Endodermal cell (in vitro differentiated cells): ENCODE results near the gene NCR1. TPM values are rescaled to one million over a fixed set of nuclear protein-coding genes. Genes with fewer than 3 reads are reported as not detected.
"Not testable (repeated sequence)": the region's sequence is repeated elsewhere in the genome, so short reads cannot be mapped to it uniquely, and the experiment has no call there.

ENCODE experiments used
- DNase-seq: peaks from one replicate; pipeline ENCODE4 v3.0.0-alpha.2; 2017
- H3K27ac ChIP-seq: 2 replicates; pipeline ENCODE4 v1.5.1; 2013; ENCODE audit warnings: mild to moderate bottlenecking, low read depth, low read length, moderate library complexity
- H3K27me3 ChIP-seq: 2 replicates; pipeline ENCODE4 v1.6.1; 2013; ENCODE audit warnings: mild to moderate bottlenecking, low read length, moderate library complexity; ENCODE audit not compliant: insufficient read depth, control insufficient read depth, poor library complexity, severe bottlenecking
- H3K36me3 ChIP-seq: 2 replicates; pipeline ENCODE4 v1.7.0; 2013; ENCODE audit warnings: mild to moderate bottlenecking, low read length, moderate library complexity; ENCODE audit not compliant: control insufficient read depth, insufficient read depth
- H3K4me1 ChIP-seq: one replicate; pipeline ENCODE4 v1.7.0; 2013; ENCODE audit warnings: low read length; ENCODE audit not compliant: control insufficient read depth, insufficient read depth
- H3K4me3 ChIP-seq: 2 replicates; pipeline ENCODE4 v1.5.1; 2013; ENCODE audit warnings: mild to moderate bottlenecking, low read length, moderate library complexity
- H3K9ac ChIP-seq: 2 replicates; pipeline ENCODE4 v1.6.1; 2013; ENCODE audit warnings: mild to moderate bottlenecking, low read length, moderate library complexity; ENCODE audit not compliant: poor library complexity, severe bottlenecking; ENCODE audit errors: extremely low read depth
- H3K9me3 ChIP-seq: 2 replicates; pipeline ENCODE4 v1.6.1; 2013; ENCODE audit warnings: mild to moderate bottlenecking, low read length, moderate library complexity; ENCODE audit not compliant: control insufficient read depth
- H3K27ac Mint-ChIP-seq: 2 replicates; pipeline ENCODE4 v1.8.0; 2020; ENCODE audit warnings: mixed read lengths
- H3K27me3 Mint-ChIP-seq: 2 replicates; pipeline ENCODE4 v1.8.0; 2021; ENCODE audit warnings: mild to moderate bottlenecking, mixed read lengths; ENCODE audit not compliant: insufficient read depth
- H3K36me3 Mint-ChIP-seq: 2 replicates; pipeline ENCODE4 v1.8.0; 2020; ENCODE audit warnings: low read depth, mixed read lengths
- H3K4me1 Mint-ChIP-seq: 2 replicates; pipeline ENCODE4 v1.8.0; 2020; ENCODE audit warnings: mixed read lengths
- H3K4me3 Mint-ChIP-seq: 2 replicates; pipeline ENCODE4 v1.8.0; 2020; ENCODE audit warnings: mild to moderate bottlenecking, moderate library complexity, mixed read lengths
- H3K9me3 Mint-ChIP-seq: 2 replicates; pipeline ENCODE4 v1.8.0; 2020; ENCODE audit warnings: mild to moderate bottlenecking, mixed read lengths
- CTCF ChIP-seq: fragments of 200-600 bp; sonication (generic); conservative IDR thresholded peaks from 2 replicates; pipeline ENCODE4 v1.5.0; 2021; ENCODE audit warnings: antibody characterized with exemption, mild to moderate bottlenecking
- WGBS, 2 experiments: methylation state at CpG; one replicate each; pipeline versions ENCODE4 v1.1.5 to v1.1.7; 2013; ENCODE audit warnings: missing lambda C conversion rate in 2 of 2, mixed read lengths in 1 of 2; ENCODE audit not compliant: insufficient coverage in 1 of 2, insufficient read length in 1 of 2; 5-methylcytosine and 5-hydroxymethylcytosine counted together
- long read RNA-seq, 4 experiments: library from polyadenylated mRNA in 2 of 4; library from RNA in 1 of 4; library from capped mRNA in 1 of 4; stranded (forward) in 3 of 4; unstranded in 1 of 4; transcript quantifications; one replicate each; pipeline ENCODE4 v2.0.0, GENCODE V29; 2020 to 2021; ENCODE audit warnings: inconsistent platforms in 1 of 4
- polyA plus RNA-seq, 2 experiments: library from polyadenylated mRNA; stranded (reverse); fragments of 50-300 nt; gene quantifications; one replicate each; pipeline ENCODE4 v1.2.3, GENCODE V29; 2013
- total RNA-seq, 2 donors: library from RNA; stranded (reverse); fragmentation: NEBNext Ultra II Directional in 1 of 2; extraction: Animal tissue kit (Norgen Biotek cat#: 25700) in 1 of 2; gene quantifications; 2 replicates in 1 of 2; 3 replicates in 1 of 2; pipeline ENCODE4 v1.2.1, GENCODE V29; 2021

Gene NCR1
- 10 to 100 TPM; 24.4 to 34.5 TPM for total RNA-seq
- polyA plus RNA-seq (2013, experiment 1 of 2) = 7.2 TPM
- 6.8 TPM for polyA plus RNA-seq (2013, experiment 2 of 2)
- long read RNA-seq, experiment 1 = 0 reads
- long read RNA-seq, experiment 2, partial matches to known transcripts = 2 of 16 reads
- long read RNA-seq, experiment 2, other reads (novel, unspliced or antisense) = 14 of 16 reads
- long read RNA-seq, experiment 3, partial matches to known transcripts = 1 of 8 reads
- long read RNA-seq, experiment 3, other reads (novel, unspliced or antisense) = 7 of 8 reads
- long read RNA-seq, experiment 4, partial matches to known transcripts = 0 of 6 reads
- long read RNA-seq, experiment 4, other reads (novel, unspliced or antisense) = 6 of 6 reads

GRCh38 chr19:54905803-54906511 is at the start of gene NCR1:
Gene NCR1, plus strand, starts transcription at chr19:54906148. Its CDS starts 40 bp downstream, at chr19:54906188.
- no peaks in the 10 kb centered on the region for H3K27me3 ChIP-seq
- WGBS, 2 experiments = 85 to 89% methylated on average over 13 to 22 of the region's 22 CpGs
- no peak for DNase-seq

GRCh38 chr19:54858476-54858875 is 47.5 kb upstream of the NCR1 start:
- H3K9me3 ChIP-seq, H3K27ac ChIP-seq, DNase-seq, H3K4me3 ChIP-seq, H3K4me1 Mint-ChIP-seq, H3K4me3 Mint-ChIP-seq, H3K27ac Mint-ChIP-seq, H3K36me3 Mint-ChIP-seq, H3K36me3 ChIP-seq, H3K27me3 Mint-ChIP-seq, H3K4me1 ChIP-seq, H3K9ac ChIP-seq, H3K27me3 ChIP-seq: not testable (repeated sequence)
- peaks cover 43% of the 10 kb centered on the region for H3K9me3 Mint-ChIP-seq
- WGBS, 2 experiments = 40 to 83% methylated on average over 1 to 3 of the region's 3 CpGs

More at GRCh38 chr19:54905803-54906511, at the start of gene NCR1:
- Mint-ChIP-seq H3K4me1 (peaks cover 22% of the 10 kb centered on the region), H3K4me3 (peak within 1 kb of the TSS; percentile 2), H3K27ac (peak within 1 kb of the TSS; percentile 76), H3K36me3 (peaks cover 37% of the 10 kb centered on the region), H3K27me3 (no peaks in the 10 kb centered on the region), H3K9me3 (no peaks in the 10 kb centered on the region)
- Histone ChIP-seq H3K9me3 (peaks cover 4% of the 10 kb centered on the region), H3K36me3 (peaks cover 76% of the 10 kb centered on the region), H3K27ac (no peak within 1 kb of the TSS), H3K9ac (no peak within 1 kb of the TSS), H3K4me1 (peaks cover 12% of the 10 kb centered on the region), H3K4me3 (no peak within 1 kb of the TSS)
- TF ChIP-seq CTCF = no peak

GRCh38 chr19:54859421-54859820 is 46.5 kb upstream of the NCR1 start:
- not testable (repeated sequence) for H3K36me3 ChIP-seq, H3K4me3 ChIP-seq, H3K4me1 Mint-ChIP-seq, H3K4me1 ChIP-seq, H3K36me3 Mint-ChIP-seq, H3K4me3 Mint-ChIP-seq, H3K27ac ChIP-seq, DNase-seq, H3K9ac ChIP-seq, H3K27me3 Mint-ChIP-seq, H3K27ac Mint-ChIP-seq, H3K27me3 ChIP-seq, H3K9me3 ChIP-seq
- peaks cover 34% of the 10 kb centered on the region for H3K9me3 Mint-ChIP-seq
- WGBS, 2 experiments = 57 to 79% methylated on average over 4 to 7 of the region's 7 CpGs

- H3K4me1 Mint-ChIP-seq, H3K36me3 Mint-ChIP-seq, H3K27ac ChIP-seq, H3K36me3 ChIP-seq, DNase-seq, H3K4me3 Mint-ChIP-seq, H3K27me3 ChIP-seq, H3K9ac ChIP-seq, H3K27ac Mint-ChIP-seq, H3K9me3 ChIP-seq, H3K4me3 ChIP-seq, H3K4me1 ChIP-seq: not testable (repeated sequence)
- no CpG with 5 or more reads among the region's 3 CpGs for WGBS, 2 experiments
- peaks cover 21% of the 10 kb centered on the region for H3K27me3 Mint-ChIP-seq
- peaks cover 15% of the 10 kb centered on the region for H3K9me3 Mint-ChIP-seq
Measured at GRCh38 chr19:54863459-54863858, 42.5 kb upstream of the NCR1 start.
